GM12891 (cell line): ENCODE measurements around the gene CLEC3A.

ENCODE experiments used
- POLR2A ChIP-seq: IDR thresholded peaks from 2 replicates; pipeline ENCODE4 v1.6.1; 2011; ENCODE audit warnings: low read depth, low read length, control low read depth
- POLR2AphosphoS5 ChIP-seq: IDR thresholded peaks from 2 replicates; pipeline ENCODE4 v1.6.1; 2011; ENCODE audit warnings: low read depth, low read length, control low read depth
- SPI1 ChIP-seq: IDR thresholded peaks from 2 replicates; pipeline ENCODE4 v1.6.1; 2011; ENCODE audit warnings: low read depth, low read length, control low read depth

GRCh38 chr16:78057803-78058564 lies 35.6 kb downstream of the CLEC3A start:
- no peak for TF ChIP-seq POLR2AphosphoS5
- no peak for TF ChIP-seq SPI1
- TF ChIP-seq POLR2A: no peak
